Activated naive CD8-positive, alpha-beta T cell treated with anti-CD3 and anti-CD28 coated beads, Interleukin-2, amount 50 U/mL, for 16 hours (primary cell): ENCODE measurements around the gene RRAGD.

ENCODE experiments used
- DNase-seq: peaks from one replicate; pipeline ENCODE4 v3.0.0-alpha.2; 2020; ENCODE audit warnings: low read depth, low spot score

The RRAGD gene

DNA sequence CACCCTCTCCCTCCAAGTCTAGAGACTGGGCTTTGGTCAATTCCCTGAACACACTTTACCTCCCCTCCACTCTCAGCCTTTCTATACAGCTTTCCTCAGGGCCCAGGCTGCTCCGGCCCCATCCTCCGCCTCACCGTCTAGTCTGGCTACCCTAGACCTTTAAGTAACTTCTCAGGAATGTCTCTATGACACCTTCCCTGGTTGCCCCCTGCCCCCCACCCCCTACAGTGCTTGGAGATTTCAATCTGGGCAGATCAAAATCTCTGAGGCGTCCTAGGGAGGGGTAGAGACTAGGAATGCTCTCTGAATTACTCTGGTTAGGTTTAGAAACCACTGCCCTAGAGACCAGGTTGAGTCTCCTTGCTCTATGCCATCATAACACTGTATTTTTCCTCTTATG lies 65.6 kb downstream of the RRAGD start:
- DNase-seq = no peak

DNA sequence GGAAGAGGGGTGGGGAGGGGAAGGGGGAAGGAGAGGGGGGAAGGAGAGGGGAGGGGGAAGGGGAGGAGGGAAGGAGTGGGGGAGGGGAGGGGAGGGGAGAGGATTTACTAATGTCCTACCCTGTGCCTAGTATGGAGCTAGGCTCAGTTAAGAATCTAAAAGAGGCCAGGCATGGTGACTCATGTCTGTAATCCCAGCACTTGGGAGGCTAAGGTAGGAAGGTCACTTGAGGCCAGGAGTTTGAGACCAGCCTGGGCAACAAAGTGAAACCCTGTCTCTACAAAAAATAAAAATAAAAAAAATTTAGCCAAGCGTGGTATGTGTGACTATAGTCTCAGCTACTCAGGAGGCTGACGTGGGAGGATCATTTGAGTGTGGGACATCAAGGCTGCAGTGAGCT lies 72.5 kb downstream of the RRAGD start:
- DNase-seq = no peak

DNA sequence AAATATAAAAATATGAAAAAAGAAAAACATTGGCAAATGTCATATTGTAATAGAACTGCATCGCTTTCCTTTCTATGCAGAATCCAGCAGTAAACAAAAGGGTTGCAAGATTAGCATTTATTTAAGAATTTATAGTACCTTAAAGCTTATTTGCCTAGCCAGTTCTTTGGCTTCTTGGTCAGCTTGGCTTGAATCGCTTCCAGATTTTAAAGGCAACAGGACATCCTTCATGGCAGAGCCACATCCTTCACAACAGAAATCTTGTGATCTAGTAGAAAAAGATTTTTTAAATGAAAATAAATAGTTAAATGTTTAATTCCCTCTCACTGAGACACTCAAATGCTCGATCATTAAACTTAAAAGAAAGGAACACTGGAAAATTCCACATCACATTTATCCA lies 76.9 kb downstream of the RRAGD start:
- DNase-seq = no peak

DNA sequence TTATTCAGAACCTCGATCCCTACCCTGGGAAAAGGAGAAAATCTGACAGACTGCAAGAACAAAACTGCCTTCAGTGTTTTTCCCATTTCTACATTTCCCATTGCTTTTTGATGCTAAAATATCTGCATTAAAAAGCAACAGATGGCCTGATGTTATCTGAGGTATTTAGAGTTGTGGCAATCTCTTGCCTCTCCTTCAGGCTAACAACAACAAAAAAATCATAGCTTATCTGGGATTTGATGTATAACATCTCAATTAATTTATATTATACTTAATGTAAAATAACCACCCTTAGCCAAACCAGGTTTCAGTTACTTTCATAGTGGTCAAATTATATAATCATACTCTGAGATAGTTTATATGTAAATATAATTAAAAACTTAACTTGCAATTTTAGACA lies 81.2 kb downstream of the RRAGD start:
- no peak for DNase-seq

DNA sequence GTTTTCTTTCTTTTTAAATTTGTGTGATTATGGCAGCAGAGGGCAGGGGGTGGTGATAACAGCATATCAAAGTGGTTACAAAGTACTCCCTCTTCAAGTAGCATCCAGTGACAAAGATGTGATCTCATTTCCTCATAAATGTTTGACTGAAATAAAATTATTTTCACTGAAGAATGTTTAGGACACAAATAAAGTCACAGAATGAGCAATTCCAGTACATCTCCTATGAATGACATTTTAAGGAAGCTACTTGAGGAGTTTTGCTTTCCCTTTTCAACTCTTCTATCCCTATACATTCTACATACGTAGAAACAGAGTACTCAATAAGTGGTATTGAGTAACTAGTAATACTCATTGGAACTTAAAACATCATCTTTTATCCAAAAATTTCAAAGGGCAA lies 83.1 kb downstream of the RRAGD start:
- no peak for DNase-seq

DNA sequence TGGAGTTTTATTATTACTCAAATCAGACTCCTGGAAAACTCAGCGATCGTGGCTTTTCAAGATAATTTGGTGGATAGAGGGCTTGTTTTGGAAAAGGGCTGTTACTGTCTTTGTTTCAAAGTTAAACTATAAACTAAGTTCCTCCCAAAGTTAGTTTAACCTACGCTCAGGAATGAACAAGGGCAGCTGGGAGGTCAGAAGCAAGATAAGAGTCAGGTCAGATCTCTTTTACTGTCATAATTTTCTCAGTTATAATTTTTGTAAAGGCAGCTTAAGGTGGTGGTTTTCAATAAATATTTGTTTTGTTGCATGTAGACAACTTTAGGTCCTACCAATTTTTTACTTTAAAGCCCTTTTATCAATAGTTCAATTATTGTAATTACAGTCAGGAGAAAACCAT lies 87.8 kb downstream of the RRAGD start:
- no peak for DNase-seq

DNA sequence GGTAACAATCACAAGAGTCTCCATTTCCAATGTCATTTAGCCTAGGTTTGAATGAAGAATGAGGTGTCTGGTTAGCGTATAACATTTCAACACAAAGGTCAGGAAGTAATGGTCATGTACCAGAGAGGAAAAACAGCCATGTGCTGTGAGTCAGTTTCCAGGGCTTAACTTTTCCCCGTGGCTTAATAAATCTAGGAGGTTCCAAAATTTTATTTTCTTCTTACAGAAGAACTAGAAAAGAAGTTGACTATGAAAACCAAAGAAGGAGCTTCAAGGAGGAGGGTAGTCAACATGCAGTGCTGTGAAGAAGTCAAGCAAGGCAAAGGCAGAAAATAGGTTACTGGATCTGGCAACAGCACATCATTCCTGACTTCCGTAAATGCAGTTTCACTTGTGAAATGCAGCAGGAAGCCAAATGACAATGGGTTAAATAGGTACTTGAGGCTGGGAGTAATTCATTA lies 88.5 kb downstream of the RRAGD start:
- DNase-seq = no peak

DNA sequence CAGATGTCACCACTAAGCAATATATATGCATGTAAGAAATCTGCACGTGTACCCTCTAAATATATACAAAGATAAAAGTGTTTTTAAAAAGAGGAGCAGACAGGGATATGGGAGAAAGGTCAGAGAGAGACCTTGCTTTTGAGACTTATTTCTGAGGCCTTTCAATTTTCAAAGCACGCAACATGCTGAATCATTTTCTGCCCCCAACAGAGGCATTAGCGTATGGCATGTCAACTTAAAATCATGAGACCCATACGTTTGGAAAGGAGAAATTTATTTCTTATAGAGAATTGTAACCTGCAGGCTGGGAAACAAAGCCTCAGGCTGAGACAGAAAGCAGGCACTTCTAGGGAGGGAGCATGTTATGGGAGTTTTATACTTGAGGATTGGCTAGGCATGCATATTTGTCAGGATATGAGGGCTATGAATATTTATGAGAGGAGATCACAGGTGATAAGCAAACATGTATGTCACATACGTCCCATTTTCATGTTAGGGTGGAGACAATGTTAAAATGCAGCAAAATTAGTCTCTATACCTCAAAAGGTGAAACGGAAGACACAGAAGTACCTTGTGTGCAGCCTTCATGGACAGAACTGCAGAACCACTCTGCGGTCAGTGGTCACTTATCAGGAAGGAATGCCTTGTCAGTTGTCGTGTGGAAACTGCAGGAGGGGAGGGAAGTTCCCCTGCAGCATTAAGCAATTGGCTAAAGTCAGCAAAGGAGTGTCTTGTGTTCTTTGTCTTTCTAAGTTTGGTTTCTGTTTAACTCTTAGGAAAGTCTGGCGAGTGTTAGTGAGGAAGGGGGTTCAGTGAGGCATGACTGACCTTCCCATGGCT lies 90.7 kb downstream of the RRAGD start:
- no peak for DNase-seq

DNA sequence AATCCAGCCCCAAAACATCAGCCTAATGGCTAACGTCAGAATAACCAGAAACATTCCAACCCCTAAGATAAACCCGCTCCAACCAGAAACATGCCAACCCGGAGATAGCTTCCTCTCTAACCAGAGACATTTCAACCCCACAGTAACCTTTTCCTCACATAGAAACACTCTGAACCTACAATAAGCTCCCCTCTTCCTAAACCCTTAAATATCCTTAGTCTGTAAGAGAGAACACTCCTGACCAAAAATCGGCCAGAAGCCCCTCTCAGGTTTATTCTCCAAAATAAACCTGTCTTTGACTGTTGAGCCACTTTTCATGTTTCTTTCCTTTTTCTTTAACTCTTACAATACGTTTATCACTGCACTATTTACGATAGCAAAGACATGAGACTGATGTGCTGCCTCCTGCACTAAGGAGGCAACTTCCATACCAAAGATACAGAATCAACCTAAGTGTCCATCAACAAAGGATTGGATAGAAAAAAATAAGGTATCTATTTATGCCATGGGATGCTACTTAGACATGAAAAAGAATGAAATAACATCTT lies 92.0 kb downstream of the RRAGD start:
- no peak for DNase-seq

DNA sequence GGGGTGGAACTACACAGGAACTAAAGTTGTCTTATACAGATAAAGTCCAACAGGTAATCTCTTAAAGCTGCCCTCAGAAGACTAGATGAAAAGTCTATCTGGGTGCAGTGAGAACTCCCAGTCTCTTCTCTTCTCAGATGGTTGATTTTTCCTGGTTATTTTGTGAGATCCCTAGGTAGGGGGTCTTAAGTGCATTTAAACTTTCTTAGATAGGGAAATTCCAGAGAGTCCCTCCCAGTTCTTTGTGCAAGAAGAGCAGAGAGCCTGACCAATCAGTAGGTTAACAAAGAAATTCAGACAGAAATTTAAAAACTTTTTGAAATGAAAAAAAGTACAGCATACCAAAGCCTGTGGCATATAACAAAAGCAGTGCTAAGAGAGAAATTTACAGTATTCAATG lies 95.0 kb downstream of the RRAGD start:
- DNase-seq = no peak

DNA sequence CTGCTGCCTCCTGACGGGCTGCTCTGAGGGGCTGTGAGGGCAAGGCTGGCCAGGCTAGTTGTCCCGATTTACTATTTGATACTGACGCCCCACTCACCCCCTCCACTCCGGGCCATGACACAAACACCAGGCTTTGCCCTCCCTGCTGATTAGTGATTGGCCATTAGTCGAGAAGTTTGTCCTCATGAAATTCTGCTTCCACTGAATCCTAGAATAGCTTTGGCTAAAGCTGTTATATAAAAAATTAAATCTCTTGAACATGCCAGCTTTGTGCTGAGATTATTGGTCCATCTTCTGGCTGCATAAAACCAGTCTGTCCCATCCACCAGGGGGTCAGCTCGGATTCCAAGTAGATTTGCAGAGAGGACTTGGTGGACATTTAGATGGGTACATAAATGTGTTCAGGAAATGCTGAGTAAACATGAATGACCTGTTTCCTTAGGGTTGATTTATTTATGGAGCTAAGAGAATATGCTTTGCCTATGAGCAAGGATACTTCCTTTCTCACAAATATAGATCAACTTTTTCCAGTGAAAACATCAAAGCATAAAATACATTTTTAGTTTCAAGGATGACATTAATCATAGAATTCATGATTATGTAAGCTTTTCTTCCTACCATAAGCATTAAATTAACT lies 96.7 kb downstream of the RRAGD start, which contains the start of gene GABRR2:
GABRR2 (minus strand) TSS at position 51 of the 637 bp plus-strand sequence. CDS start 134 bp downstream, outside the sequence.
- no peak for DNase-seq

DNA sequence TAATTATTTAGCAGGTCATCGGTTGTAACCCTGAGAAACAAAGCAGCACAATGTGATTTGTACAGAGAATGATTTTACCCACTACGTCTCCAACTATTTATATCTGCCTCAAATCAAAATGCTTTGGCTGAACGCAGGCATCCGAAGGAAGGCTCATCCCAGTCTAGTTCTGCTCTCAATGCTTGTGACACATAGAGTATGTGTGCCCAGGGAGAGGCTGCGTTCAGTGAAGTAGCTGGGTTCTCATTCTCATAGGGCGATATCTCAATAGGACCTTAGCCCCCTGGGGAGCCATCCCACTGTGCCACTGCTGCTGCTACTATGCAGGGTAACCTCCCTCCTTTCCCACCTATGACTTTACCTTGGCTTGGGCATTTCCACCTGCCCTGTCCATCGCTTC lies 97.4 kb downstream of the RRAGD start:
- DNase-seq = no peak
